Measurements from ENCODE around the gene ZNFX1. TPM values are rescaled to one million over a fixed set of nuclear protein-coding genes. Genes with fewer than 3 reads are reported as not detected.

ZNFX1 gene
- total RNA-seq, 4 donors from 2014 or later: 20.0 to 46.2 (median 26.3) TPM

- DNase-seq: no peak
- intact Hi-C loops (cut with DNase I; ENCODE audit: low total_unique reads): no loop called here
- no peak overlapping the region for H3K27ac ChIP-seq
- H3K4me3 ChIP-seq: no peak overlapping the region
- no peak for TF ChIP-seq POLR2A (IDR thresholded peaks at IDR 0.05)
- no peak for TF ChIP-seq CTCF (IDR thresholded peaks at IDR 0.05)
- H3K27me3 ChIP-seq: no peaks in the 10 kb centered on the region
- H3K9me3 ChIP-seq: peaks cover 0 to 3% of the 10 kb centered on the region in 2 donors
- H3K36me3 ChIP-seq: no peaks in the 10 kb centered on the region
- H3K4me1 ChIP-seq: no peaks in the 10 kb centered on the region
Observed at GRCh38 chr20:49210757-49211110, 67.1 kb downstream of the ZNFX1 start.

DNA sequence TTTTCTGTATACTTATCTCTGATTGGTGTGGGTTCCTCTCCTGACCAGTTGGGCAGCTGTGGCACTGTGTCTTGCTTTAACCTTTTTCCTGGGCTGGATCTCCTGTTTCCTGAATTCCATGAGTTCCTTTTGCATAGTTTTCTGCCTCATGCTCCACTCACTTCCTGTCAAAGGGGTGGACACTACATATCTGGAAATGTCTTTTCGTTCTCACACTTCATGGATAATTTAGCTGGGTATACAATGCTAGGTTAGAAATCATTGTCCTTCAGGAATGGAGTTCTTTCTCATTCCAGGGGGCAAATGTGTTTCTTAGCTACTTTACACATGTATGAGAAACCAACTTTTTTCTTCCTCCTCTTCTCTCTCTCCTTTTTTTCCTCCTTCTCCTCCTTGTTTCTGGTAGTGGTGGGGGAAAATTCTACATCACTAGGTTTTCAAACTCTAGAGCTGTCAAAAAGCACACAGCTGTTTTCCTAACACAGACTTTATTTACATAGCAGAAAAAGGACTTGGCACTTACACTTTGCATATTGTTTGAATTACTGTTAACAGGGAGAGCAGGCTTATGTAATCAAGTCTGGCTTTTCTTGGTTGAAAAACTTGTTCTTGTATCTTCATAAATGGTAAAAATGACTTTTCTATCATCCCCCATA, 67.6 kb downstream of the ZNFX1 start:
- intact Hi-C loops (cut with DNase I; ENCODE audit: low total_unique reads): no loop called here
- no peaks in the 10 kb centered on the region for H3K36me3 ChIP-seq
- H3K27ac ChIP-seq: no peak overlapping the region
- H3K9me3 ChIP-seq: peaks cover 0 to 3% of the 10 kb centered on the region in 2 donors
- no peaks in the 10 kb centered on the region for H3K27me3 ChIP-seq
- no peak for TF ChIP-seq POLR2A (IDR thresholded peaks at IDR 0.05)
- TF ChIP-seq CTCF (IDR thresholded peaks at IDR 0.05): no peak
- no peak overlapping the region for H3K4me3 ChIP-seq
- no peak for DNase-seq
- H3K4me1 ChIP-seq: no peaks in the 10 kb centered on the region

- Histone ChIP-seq H3K36me3 (no peaks in the 10 kb centered on the region), H3K27me3 (no peaks in the 10 kb centered on the region), H3K27ac (no peak overlapping the region), H3K4me3 (no peak overlapping the region), H3K4me1 (no peaks in the 10 kb centered on the region), H3K9me3 (peaks cover 0 to 3% of the 10 kb centered on the region in 2 donors)
- DNase-seq: no peak
- TF ChIP-seq POLR2A (IDR thresholded peaks at IDR 0.05) (no peak), CTCF (IDR thresholded peaks at IDR 0.05) (no peak)
- intact Hi-C loops (cut with DNase I; ENCODE audit: low total_unique reads): no loop called here
Observed at GRCh38 chr20:49207076-49207475, 70.8 kb downstream of the ZNFX1 start.

GRCh38 chr20:49203746-49204145, 74.1 kb downstream of the ZNFX1 start:
- no peak overlapping the region for H3K4me3 ChIP-seq
- no peaks in the 10 kb centered on the region for H3K4me1 ChIP-seq
- H3K9me3 ChIP-seq: no peaks in the 10 kb centered on the region
- DNase-seq: no peak
- no peaks in the 10 kb centered on the region for H3K36me3 ChIP-seq
- no peaks in the 10 kb centered on the region for H3K27me3 ChIP-seq
- intact Hi-C loops (cut with DNase I; ENCODE audit: low total_unique reads): no loop called here
- TF ChIP-seq POLR2A (IDR thresholded peaks at IDR 0.05): no peak
- no peak for TF ChIP-seq CTCF (IDR thresholded peaks at IDR 0.05)
- no peak overlapping the region for H3K27ac ChIP-seq

GRCh38 chr20:49203011-49203410, 74.8 kb downstream of the ZNFX1 start:
- Histone ChIP-seq H3K9me3 (no peaks in the 10 kb centered on the region), H3K4me1 (no peaks in the 10 kb centered on the region), H3K27ac (no peak overlapping the region), H3K27me3 (no peaks in the 10 kb centered on the region), H3K36me3 (no peaks in the 10 kb centered on the region), H3K4me3 (no peak overlapping the region)
- intact Hi-C loops (cut with DNase I; ENCODE audit: low total_unique reads): no loop called here
- TF ChIP-seq POLR2A (IDR thresholded peaks at IDR 0.05) (no peak), CTCF (IDR thresholded peaks at IDR 0.05) (no peak)
- no peak for DNase-seq
